GM23338 (cell line): ENCODE measurements around the gene SKP1. TPM values are rescaled to one million over a fixed set of nuclear protein-coding genes. Genes with fewer than 3 reads are reported as not detected.

Experiments
- ATAC-seq: fragments of 200-7000 bp; cut with Tn5 transposase; 3 replicates; pipeline ENCODE4 v1.9.1; 2020
- DNase-seq: peaks from one replicate; pipeline ENCODE4 v3.0.0-alpha.2; 2015; ENCODE audit warnings: low spot score
- H2AFZ ChIP-seq: fragments of 200-600 bp; sonication (generic); 2 replicates; pipeline ENCODE4 v1.8.0; 2016; ENCODE audit warnings: antibody characterized with exemption, mild to moderate bottlenecking, moderate library complexity
- H3F3A ChIP-seq: fragments of 200-600 bp; sonication (generic); replicated peaks from 2 replicates; pipeline ENCODE4 v1.8.0; 2017; ENCODE audit warnings: antibody characterized with exemption, mixed run types, low read depth
- H3K27ac ChIP-seq: fragments of 200-600 bp; sonication (generic); 2 replicates; pipeline ENCODE4 v1.6.1; 2016; ENCODE audit warnings: low read depth
- H3K27me3 ChIP-seq: fragments of 200-600 bp; sonication (generic); 2 replicates; pipeline ENCODE4 v1.8.0; 2016; ENCODE audit warnings: mild to moderate bottlenecking, mixed run types, moderate library complexity; ENCODE audit not compliant: insufficient read depth
- H3K36me3 ChIP-seq: fragments of 200-600 bp; sonication (generic); 2 replicates; pipeline ENCODE4 v1.8.0; 2016; ENCODE audit warnings: mild to moderate bottlenecking; ENCODE audit not compliant: insufficient read depth
- H3K4me1 ChIP-seq: fragments of 200-600 bp; sonication (generic); 2 replicates; pipeline ENCODE4 v1.8.0; 2016; ENCODE audit warnings: mild to moderate bottlenecking, moderate library complexity; ENCODE audit not compliant: insufficient read depth
- H3K4me2 ChIP-seq: fragments of 200-600 bp; sonication (generic); 2 replicates; pipeline ENCODE4 v1.7.1; 2017; ENCODE audit warnings: mixed run types
- H3K4me3 ChIP-seq: fragments of 200-600 bp; sonication (generic); 2 replicates; pipeline ENCODE4 v1.6.1; 2016; ENCODE audit warnings: mixed run types
- H3K79me2 ChIP-seq: fragments of 200-600 bp; sonication (generic); replicated peaks from 2 replicates; pipeline ENCODE4 v1.8.0; 2017; ENCODE audit warnings: mild to moderate bottlenecking; ENCODE audit not compliant: insufficient read depth
- H3K9me2 ChIP-seq: fragments of 200-600 bp; sonication (generic); 2 replicates; pipeline ENCODE4 v1.8.0; 2017; ENCODE audit not compliant: insufficient read depth
- H4K20me1 ChIP-seq: fragments of 200-600 bp; sonication (generic); replicated peaks from 2 replicates; pipeline ENCODE4 v1.8.0; 2017; ENCODE audit warnings: mild to moderate bottlenecking; ENCODE audit not compliant: insufficient read depth
- H3K27ac Mint-ChIP-seq: 2 replicates; pipeline ENCODE4 v1.8.0; 2020; ENCODE audit warnings: inconsistent platforms, mild to moderate bottlenecking, moderate library complexity, mixed read lengths
- H3K27me3 Mint-ChIP-seq: 3 replicates; pipeline ENCODE4 v1.8.0; 2022; ENCODE audit warnings: low read depth, mild to moderate bottlenecking, moderate library complexity, mixed read lengths, inconsistent platforms; ENCODE audit not compliant: insufficient read depth, poor library complexity
- H3K36me3 Mint-ChIP-seq: 3 replicates; pipeline ENCODE4 v1.8.0; 2021; ENCODE audit warnings: low read depth, mild to moderate bottlenecking, inconsistent platforms, moderate library complexity, mixed read lengths
- H3K4me1 Mint-ChIP-seq: 3 replicates; pipeline ENCODE4 v1.8.0; 2020; ENCODE audit warnings: mild to moderate bottlenecking, inconsistent platforms, mixed read lengths
- H3K4me3 Mint-ChIP-seq: 3 replicates; pipeline ENCODE4 v1.8.0; 2021; ENCODE audit warnings: moderate library complexity, mild to moderate bottlenecking, inconsistent platforms, mixed read lengths
- H3K9me3 Mint-ChIP-seq: 3 replicates; pipeline ENCODE4 v1.8.0; 2020; ENCODE audit warnings: moderate library complexity, mild to moderate bottlenecking, inconsistent platforms, mixed read lengths
- CREB1 ChIP-seq: fragments of 250-450 bp; sonication (Bioruptor Pico); IDR thresholded peaks from 2 replicates; pipeline ENCODE4 v1.5.0; 2020; ENCODE audit warnings: low read depth, mild to moderate bottlenecking, moderate library complexity
- ETS1 ChIP-seq: IDR thresholded peaks from 2 replicates; pipeline ENCODE4 v1.6.1; 2016; ENCODE audit warnings: antibody characterized with exemption
- EZH2 ChIP-seq: fragments of 200-600 bp; sonication (generic); IDR thresholded peaks from one replicate; pipeline ENCODE4 v1.8.0; 2017; ENCODE audit warnings: antibody characterized with exemption, mild to moderate bottlenecking, low read depth; ENCODE audit not compliant: unreplicated experiment
- EZH2phosphoT487 ChIP-seq: fragments of 200-600 bp; sonication (generic); IDR thresholded peaks from one replicate; pipeline ENCODE4 v1.8.1; 2018; ENCODE audit warnings: antibody characterized with exemption; ENCODE audit not compliant: unreplicated experiment
- JUNB ChIP-seq: IDR thresholded peaks from one replicate; pipeline ENCODE4 v1.6.1; 2016; ENCODE audit warnings: antibody characterized with exemption; ENCODE audit not compliant: unreplicated experiment
- NANOG ChIP-seq: IDR thresholded peaks from 2 replicates; pipeline ENCODE4 v1.6.1; 2016; ENCODE audit warnings: antibody characterized with exemption, borderline replicate concordance
- POLR2AphosphoS5 ChIP-seq: IDR thresholded peaks from 2 replicates; pipeline ENCODE4 v1.6.1; 2016; ENCODE audit warnings: antibody characterized with exemption, low read depth
- STAT1 ChIP-seq: IDR thresholded peaks from one replicate; pipeline ENCODE4 v1.6.1; 2016; ENCODE audit warnings: antibody characterized with exemption; ENCODE audit not compliant: unreplicated experiment
- ZNF114 ChIP-seq: fragments of 250-450 bp; sonication (Bioruptor Pico); IDR thresholded peaks from 2 replicates; pipeline ENCODE4 v1.5.0; 2020; ENCODE audit warnings: mild to moderate bottlenecking, moderate library complexity
- ZNF331 ChIP-seq: fragments of 250-450 bp; sonication (Bioruptor Pico); IDR thresholded peaks from 2 replicates; pipeline ENCODE4 v1.5.0; 2020; ENCODE audit warnings: low read depth, mild to moderate bottlenecking, moderate library complexity
- ZNF462 ChIP-seq: fragments of 250-450 bp; sonication (Bioruptor Pico); IDR thresholded peaks from 2 replicates; pipeline ENCODE4 v1.5.0; 2020; ENCODE audit warnings: mild to moderate bottlenecking, moderate library complexity
- polyA plus RNA-seq: library from polyadenylated mRNA; unstranded; fragments of >200 nt; fragmentation: Nextera tagmentation; extraction: Ambion mirVana; gene quantifications from 2 replicates; pipeline ENCODE4 v1.2.1, GENCODE V29; 2016
- total RNA-seq: library from RNA; depleted of rRNA; stranded (reverse); fragments of >200 nt; shearing (Covaris generic); gene quantifications from 2 replicates; pipeline ENCODE4 v1.2.3, GENCODE V29; 2014
- TF ChIP-seq, protein P1 (sequence below): IDR thresholded peaks from one replicate; pipeline ENCODE4 v1.6.1; 2018; ENCODE audit warnings: antibody characterized with exemption; ENCODE audit not compliant: unreplicated experiment
- TF ChIP-seq, protein P2 (sequence below), 2 experiments: fragments of 200-600 bp in 1 of 2; sonication (generic) in 1 of 2; conservative IDR thresholded peaks; 2 replicates each; pipeline versions ENCODE4 v1.5.1 to v1.6.1; 2016 to 2017; ENCODE audit warnings: antibody characterized with exemption in 2 of 2, low read depth in 2 of 2, mild to moderate bottlenecking in 2 of 2, moderate library complexity in 1 of 2

SKP1 gene
- total and polyA plus RNA-seq, 2 experiments from 2014 or later: 244 to 440 TPM

GRCh38 chr5:134139891-134140469 lies 36.8 kb downstream of the SKP1 start:
- Mint-ChIP-seq H3K27ac (no peak overlapping the region), H3K9me3 (no peaks in the 10 kb centered on the region), H3K27me3 (peaks cover 5% of the 10 kb centered on the region), H3K4me1 (peaks cover 16% of the 10 kb centered on the region), H3K4me3 (no peak overlapping the region), H3K36me3 (peaks cover 24% of the 10 kb centered on the region)
- peaks cover 15% of the 10 kb centered on the region; the same call in 1 of the 2 replicates for H3K4me1 ChIP-seq
- peaks cover 21% of the 10 kb centered on the region for H4K20me1 ChIP-seq
- H3K4me3 ChIP-seq: no peak overlapping the region
- H2AFZ ChIP-seq: no peak overlapping the region
- H3K27me3 ChIP-seq: no peaks in the 10 kb centered on the region
- no peaks in the 10 kb centered on the region; the same call in 1 of the 2 replicates for H3K36me3 ChIP-seq
- TF ChIP-seq, protein P1, sequence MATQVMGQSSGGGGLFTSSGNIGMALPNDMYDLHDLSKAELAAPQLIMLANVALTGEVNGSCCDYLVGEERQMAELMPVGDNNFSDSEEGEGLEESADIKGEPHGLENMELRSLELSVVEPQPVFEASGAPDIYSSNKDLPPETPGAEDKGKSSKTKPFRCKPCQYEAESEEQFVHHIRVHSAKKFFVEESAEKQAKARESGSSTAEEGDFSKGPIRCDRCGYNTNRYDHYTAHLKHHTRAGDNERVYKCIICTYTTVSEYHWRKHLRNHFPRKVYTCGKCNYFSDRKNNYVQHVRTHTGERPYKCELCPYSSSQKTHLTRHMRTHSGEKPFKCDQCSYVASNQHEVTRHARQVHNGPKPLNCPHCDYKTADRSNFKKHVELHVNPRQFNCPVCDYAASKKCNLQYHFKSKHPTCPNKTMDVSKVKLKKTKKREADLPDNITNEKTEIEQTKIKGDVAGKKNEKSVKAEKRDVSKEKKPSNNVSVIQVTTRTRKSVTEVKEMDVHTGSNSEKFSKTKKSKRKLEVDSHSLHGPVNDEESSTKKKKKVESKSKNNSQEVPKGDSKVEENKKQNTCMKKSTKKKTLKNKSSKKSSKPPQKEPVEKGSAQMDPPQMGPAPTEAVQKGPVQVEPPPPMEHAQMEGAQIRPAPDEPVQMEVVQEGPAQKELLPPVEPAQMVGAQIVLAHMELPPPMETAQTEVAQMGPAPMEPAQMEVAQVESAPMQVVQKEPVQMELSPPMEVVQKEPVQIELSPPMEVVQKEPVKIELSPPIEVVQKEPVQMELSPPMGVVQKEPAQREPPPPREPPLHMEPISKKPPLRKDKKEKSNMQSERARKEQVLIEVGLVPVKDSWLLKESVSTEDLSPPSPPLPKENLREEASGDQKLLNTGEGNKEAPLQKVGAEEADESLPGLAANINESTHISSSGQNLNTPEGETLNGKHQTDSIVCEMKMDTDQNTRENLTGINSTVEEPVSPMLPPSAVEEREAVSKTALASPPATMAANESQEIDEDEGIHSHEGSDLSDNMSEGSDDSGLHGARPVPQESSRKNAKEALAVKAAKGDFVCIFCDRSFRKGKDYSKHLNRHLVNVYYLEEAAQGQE: no peak
- TF ChIP-seq POLR2AphosphoS5 (no peak), NANOG (no peak), EZH2 (no peak), ETS1 (no peak), ZNF331 (CRISPR knock-in tag) (no peak), CREB1 (CRISPR knock-in tag) (no peak), ZNF462 (CRISPR knock-in tag) (no peak), JUNB (no peak), ZNF114 (CRISPR knock-in tag) (no peak), EZH2phosphoT487 (no peak), STAT1 (no peak)
- TF ChIP-seq, protein P2, sequence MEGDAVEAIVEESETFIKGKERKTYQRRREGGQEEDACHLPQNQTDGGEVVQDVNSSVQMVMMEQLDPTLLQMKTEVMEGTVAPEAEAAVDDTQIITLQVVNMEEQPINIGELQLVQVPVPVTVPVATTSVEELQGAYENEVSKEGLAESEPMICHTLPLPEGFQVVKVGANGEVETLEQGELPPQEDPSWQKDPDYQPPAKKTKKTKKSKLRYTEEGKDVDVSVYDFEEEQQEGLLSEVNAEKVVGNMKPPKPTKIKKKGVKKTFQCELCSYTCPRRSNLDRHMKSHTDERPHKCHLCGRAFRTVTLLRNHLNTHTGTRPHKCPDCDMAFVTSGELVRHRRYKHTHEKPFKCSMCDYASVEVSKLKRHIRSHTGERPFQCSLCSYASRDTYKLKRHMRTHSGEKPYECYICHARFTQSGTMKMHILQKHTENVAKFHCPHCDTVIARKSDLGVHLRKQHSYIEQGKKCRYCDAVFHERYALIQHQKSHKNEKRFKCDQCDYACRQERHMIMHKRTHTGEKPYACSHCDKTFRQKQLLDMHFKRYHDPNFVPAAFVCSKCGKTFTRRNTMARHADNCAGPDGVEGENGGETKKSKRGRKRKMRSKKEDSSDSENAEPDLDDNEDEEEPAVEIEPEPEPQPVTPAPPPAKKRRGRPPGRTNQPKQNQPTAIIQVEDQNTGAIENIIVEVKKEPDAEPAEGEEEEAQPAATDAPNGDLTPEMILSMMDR (conservative IDR thresholded peaks at IDR 0.05; ENCODE audit: low read depth in 2 of 2): no peak
- no peak overlapping the region for H3K27ac ChIP-seq
- H3K79me2 ChIP-seq: peaks cover 2% of the 10 kb centered on the region
- DNase-seq: no peak
- H3K4me2 ChIP-seq: no peak overlapping the region
- H3F3A ChIP-seq: peaks cover 3% of the 10 kb centered on the region; the same call in 1 of the 2 replicates
- no peaks in the 10 kb centered on the region for H3K9me2 ChIP-seq
- no peak for ATAC-seq
